Body of pancreas (tissue), 4 donors: Measurements from ENCODE around the gene LIMD2.

Source experiments
- POLR2A ChIP-seq, 3 donors: fragments of 450-650 bp; IDR thresholded peaks; one replicate each; pipeline ENCODE4 v1.6.1; 2016; ENCODE audit warnings: antibody characterized with exemption in 3 of 3, mild to moderate bottlenecking in 2 of 3
- TF ChIP-seq, protein P1 (sequence below), 7 experiments: fragments of 450-650 bp in 4 of 7; fragments of 200-600 bp in 3 of 7; sonication (generic) in 3 of 7; IDR thresholded peaks; one replicate each; pipeline ENCODE4 v1.5.1; 2016 to 2019; ENCODE audit warnings: antibody characterized with exemption in 7 of 7

DNA sequence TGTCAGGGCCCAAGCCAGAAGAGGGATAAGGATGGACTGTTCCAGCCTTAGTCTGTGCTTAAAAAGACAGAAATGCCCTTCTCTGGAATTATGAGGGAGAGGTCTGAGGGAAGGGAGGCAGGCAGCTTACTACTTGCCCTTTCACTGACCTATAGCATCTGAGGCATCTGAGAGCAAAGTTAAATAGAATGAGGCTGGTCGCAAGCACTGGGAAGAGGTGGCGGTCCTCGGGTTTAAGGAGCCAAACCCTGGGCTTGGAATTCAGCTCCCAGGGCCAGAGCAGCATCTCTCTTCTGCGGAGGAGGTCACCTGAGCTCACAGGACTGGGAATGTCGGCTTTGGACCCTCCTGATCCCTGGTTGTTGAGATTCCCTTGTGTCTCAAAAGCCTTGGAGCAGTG is 3.1 kb upstream of the LIMD2 start:
- TF ChIP-seq, protein P1, sequence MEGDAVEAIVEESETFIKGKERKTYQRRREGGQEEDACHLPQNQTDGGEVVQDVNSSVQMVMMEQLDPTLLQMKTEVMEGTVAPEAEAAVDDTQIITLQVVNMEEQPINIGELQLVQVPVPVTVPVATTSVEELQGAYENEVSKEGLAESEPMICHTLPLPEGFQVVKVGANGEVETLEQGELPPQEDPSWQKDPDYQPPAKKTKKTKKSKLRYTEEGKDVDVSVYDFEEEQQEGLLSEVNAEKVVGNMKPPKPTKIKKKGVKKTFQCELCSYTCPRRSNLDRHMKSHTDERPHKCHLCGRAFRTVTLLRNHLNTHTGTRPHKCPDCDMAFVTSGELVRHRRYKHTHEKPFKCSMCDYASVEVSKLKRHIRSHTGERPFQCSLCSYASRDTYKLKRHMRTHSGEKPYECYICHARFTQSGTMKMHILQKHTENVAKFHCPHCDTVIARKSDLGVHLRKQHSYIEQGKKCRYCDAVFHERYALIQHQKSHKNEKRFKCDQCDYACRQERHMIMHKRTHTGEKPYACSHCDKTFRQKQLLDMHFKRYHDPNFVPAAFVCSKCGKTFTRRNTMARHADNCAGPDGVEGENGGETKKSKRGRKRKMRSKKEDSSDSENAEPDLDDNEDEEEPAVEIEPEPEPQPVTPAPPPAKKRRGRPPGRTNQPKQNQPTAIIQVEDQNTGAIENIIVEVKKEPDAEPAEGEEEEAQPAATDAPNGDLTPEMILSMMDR (IDR thresholded peaks at IDR 0.05), result no peak
- TF ChIP-seq POLR2A (IDR thresholded peaks at IDR 0.05), result no peak
